GM21367 (cell line): ENCODE results near the gene KCTD1.
A peak's percentile ranks its signal among the peaks of the same experiment; 100 is the strongest.

Experiments
- ATAC-seq: cut with Tn5 transposase; IDR thresholded peaks from one replicate; pipeline ENCODE4 v1.9.1; 2021; ENCODE audit not compliant: unreplicated experiment

The KCTD1 gene

DNA sequence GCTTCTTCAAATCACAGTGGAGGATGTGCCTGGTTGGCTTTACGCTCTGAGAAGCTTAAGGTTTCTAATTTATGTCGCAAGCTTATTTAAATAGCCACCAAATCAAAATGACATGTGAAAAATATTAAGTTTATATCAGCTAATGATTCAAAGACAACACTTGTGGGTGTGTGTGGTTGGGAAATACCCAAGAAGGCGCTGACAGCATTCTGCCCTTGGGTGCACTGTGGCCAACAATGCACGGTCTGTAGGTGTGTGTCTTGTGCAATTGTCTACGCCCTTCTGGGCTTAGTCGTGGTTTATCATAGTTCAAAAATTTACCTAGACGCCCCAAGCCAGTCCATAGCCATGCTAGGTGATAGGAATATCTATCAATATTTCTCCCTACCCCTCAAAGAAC is 60.9 kb downstream of the KCTD1 start:
- ATAC-seq = peak; percentile 80

DNA sequence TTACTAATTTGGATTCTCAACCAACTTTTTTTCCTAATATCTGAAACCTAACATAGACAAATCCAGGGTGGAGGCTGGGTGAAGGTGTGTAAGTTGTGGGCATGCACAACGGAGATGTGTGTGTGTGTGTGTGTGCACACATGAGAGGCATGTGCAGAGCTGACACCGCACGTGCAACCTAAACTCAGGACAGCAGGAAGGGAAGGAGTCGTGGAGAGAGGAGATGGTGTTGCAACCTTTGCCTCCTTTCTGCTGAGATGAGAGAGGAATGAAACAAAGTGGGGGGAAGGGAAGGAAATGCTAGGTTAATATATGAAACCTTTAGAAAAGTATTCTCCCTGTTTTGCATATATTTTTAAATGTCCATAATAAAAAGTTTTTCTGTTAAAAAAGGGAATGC is 64.7 kb downstream of the KCTD1 start:
- ATAC-seq = no peak

- ATAC-seq = no peak
These were observed 65.8 kb downstream of the KCTD1 start for GRCh38 chr18:26482569-26482968.

DNA sequence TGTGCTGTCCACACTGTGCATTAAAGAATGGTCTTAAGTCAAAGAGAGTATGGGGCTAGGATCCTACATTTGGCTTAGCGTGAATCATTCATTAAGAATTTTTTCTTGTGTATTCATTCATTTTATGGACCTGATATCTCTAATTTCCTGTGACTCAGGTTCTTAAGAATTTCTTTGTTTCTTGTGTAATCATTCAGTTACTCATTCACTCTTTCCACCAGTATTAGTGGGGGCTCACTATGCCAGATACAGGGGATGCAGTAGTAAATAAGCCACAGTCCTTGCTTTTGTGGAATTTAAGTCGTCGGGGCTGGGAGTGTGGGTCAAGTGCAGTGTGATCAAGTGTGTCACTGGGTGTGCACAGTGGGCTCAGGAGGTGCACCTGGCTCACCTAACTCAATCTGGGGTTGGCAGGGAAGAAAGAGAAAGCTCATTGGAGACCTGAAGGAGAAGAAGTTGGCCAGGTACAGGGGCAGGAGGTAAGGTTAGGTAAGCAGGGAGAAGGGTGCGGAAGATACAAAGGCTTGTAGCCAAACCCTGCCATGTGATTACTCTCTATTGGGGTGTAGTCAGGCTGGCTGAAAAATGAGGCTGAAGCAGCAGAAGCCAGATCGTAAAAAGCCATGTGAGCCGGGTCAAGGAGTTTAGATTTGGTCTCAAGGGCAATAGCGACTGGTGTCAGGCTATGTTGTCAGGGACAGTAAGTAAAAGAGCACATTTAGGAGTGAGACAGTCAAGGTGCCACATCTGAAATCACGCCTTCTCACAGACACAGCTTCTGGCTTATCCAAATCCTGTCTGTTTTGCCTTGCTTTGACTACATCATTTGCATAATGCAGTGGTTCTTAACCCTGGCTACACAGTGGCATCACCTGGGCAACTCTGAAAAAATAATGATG is 67.2 kb downstream of the KCTD1 start:
- no peak for ATAC-seq

GRCh38 chr18:26479681-26480079 is 68.7 kb downstream of the KCTD1 start:
- no peak for ATAC-seq

DNA sequence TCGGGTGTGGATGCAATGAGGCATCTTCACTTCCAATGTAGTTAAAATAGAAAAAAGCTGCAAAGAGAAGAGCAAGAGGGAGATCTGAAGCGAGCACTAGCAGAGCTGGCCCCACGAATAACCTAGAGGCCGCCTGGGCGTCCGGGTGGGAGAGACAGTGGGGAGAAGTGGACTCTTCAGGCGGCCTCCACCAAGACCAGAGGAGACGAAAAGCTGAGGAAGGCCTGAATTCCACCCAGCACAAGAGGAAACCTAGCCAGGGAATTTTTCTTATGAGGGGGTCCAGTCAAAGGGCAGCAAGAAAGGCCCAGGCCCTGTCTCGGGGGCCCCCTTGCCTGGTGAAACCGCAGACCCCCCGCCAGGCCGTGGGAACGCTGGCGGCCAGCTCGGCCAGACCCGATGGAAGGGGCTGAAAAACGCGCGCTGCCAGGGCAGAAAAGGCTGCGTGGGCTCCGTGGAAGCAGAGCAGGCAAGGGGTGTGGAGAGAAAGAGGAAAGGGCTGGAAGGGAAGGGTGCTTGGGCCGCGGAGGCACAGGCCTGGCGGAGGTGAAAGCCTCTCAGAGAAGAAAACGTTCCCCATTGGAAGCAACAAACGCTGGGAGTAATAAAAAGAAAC is 69.2 kb downstream of the KCTD1 start:
- ATAC-seq = no peak

DNA sequence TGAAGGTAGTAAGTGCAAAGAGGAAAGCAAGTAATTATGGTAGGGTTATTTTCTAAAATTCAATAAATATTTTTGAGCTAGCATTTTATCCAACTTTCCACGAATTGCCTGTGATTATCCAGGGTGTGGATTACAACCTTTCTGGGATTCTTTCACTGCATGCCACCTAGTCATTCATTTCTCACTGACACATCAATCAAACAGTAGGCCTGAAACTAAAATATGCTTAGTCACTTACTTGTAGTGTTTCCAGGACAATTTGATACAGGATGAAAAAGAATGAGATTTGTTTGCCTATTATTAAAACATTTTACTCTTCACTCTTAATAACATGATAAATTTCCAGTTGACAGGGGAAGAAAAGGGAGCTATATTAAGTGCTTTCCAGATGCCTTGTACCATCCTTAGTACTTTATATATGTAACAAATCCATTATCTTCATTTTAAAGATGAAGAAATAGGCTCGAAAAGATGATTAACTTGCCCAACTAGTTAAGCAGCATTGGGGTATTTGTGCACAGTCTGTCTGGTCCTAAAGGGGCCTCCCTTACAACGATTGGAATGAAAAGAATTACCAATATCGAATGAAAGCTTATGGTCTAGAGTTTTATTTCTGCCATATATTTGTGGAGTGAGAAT is 70.4 kb downstream of the KCTD1 start:
- ATAC-seq = no peak

GRCh38 chr18:26476697-26477096 is 71.7 kb downstream of the KCTD1 start:
- no peak for ATAC-seq

DNA sequence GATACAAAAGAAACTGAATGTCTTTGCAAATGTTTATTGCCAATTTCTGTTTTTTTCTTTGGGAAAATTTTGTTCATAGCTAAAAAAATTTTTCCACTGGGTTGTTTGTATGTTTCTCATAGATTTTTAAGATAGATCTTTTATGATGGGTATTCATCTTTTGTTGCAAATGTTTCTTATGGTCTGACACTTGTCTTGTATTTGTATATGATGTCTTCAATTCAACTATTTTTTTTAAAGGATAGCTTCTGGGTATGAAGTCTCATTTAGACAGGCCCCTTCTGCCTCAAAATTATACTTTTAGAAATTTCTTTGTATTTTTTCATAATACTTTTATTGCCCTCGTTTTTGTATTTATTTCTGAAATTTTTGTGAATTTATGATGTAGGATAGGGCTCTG is 73.8 kb downstream of the KCTD1 start:
- ATAC-seq = no peak

DNA sequence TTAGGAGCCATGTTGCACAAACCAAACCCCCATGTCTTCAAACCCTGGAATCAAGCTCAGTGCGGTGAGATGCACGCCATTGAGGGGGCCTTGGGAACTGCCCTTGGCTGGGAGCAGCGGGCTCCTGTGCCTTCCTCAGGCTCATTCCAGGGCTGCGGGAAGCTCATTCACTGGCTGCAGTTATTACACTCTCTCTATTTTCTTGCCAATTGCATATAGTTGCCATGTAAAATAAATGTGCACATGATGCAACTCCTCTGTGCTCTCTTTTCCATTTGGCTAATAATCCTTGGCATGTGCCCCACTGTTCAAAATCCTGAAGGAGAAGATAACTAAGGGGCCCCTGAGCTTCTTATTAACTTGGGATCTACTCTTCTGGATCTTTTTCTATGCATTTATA is 74.7 kb downstream of the KCTD1 start:
- ATAC-seq = no peak

- ATAC-seq = no peak
These were observed 76.5 kb downstream of the KCTD1 start for GRCh38 chr18:26471826-26472225.

GRCh38 chr18:26471027-26471426 is 77.3 kb downstream of the KCTD1 start:
- no peak for ATAC-seq

DNA sequence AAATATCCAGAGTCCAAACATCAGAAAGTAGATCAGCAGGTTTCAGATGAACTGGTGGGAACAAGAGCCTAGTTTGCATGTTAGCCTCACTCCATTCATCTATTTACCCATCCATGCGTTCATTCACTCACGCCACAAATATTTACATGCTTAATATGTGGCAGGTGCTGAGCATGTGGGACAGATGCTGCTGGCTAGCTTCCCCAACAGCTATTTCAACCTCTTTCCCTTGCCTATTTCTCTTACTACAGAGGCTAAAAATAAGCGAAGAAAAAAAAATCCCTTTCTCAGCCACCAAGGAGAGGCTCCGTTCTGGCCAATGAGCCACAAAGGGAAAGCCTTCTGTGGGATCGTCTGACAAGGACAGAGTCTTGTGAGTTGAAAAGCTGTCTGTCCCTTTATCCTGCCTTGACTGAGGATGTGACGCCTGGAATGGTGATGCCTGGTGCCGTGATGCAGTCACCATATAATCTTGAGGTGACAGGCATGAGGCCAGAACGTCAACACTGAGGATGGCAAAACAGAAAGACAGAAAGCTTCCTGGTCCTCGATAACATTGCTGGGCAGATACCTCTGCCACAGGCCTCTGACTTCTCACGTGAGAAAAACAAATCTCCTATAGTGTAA is 78.2 kb downstream of the KCTD1 start:
- peak; percentile 92 for ATAC-seq

DNA sequence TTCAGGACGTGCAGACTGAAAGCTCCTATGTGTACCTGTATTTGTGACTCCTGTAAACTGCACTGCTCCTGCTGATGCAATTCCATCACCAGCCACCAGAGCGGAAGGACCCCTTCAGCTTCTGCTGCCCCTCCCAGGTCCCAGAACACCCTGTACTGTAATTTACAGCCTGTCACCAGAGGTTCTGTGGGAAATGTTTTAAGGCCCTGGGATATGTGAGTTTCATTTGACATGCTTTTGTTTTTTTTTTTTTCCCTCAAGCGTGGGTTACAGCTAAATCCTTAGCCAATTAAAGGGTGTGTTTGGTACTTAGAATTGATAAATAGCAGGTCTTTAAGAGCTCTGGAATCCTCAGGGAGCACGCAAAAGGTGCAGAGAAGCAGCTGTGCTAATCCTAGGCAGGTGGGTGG is 79.4 kb downstream of the KCTD1 start:
- ATAC-seq = peak; percentile 43

- no peak for ATAC-seq
These were observed 82.3 kb downstream of the KCTD1 start for GRCh38 chr18:26466026-26466425.

- ATAC-seq = no peak
These were observed 82.9 kb downstream of the KCTD1 start for GRCh38 chr18:26465431-26465830.

DNA sequence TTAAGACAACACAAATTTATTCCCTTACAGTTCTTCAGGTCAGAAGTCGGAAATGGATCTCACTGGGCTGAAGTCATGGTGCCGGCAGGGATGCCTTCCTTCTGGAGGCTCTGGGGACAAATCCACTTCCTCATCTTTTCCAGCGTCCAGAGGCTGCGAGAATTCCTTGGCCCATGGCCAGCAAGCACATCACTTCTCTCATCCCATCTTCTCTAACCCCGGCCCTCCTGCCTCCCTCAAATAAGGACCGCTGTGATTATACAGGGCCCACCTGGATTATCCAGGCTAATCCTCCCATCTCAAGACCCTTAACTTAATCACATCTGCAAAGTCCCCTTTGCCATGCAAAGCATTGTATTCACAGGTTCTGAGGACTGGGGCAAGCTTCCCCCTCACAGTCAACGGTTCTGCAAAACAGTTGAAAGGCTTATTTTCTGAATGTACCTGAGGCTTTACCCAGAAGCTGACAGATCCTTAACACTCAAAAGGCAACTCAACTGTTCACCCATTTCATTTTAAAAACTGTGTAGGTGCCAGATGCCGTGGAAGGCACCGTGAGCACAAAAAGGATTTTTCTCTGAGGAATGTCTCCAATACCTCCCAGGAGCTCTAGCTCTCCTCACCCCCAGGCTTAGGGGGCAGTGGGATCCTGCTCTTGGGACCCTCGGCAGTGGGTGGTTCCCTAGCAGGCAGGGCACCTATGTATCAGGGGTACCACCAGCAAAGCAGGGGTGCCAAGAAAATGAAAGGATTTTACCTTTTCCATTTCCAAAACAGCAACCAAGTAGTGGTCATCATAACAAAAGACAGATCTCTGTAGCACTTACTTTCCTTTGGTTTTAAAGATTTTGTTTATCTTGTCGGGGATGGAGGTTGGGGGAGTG is 84.0 kb downstream of the KCTD1 start:
- ATAC-seq = no peak

GRCh38 chr18:26462355-26462754 is 86.0 kb downstream of the KCTD1 start:
- ATAC-seq = no peak

DNA sequence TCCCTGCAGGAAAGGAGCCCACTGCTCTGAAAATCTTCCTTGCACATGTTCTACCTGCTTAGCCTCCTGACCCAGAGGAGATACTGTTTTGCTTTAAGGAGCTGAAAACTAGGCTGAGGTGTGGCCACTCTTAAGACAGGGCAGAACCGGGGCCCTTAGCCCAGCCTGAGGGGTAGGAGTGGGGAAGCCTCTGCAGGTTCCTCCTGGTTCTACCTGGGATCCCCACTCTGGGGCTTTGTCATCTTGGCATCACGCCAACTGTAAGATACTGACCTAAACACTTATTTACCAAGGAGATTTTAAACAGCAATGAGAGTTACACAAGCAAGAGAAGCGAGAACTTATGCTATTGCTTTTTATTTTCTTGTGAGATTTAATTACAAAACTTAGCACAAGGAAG is 86.9 kb downstream of the KCTD1 start:
- no peak for ATAC-seq

DNA sequence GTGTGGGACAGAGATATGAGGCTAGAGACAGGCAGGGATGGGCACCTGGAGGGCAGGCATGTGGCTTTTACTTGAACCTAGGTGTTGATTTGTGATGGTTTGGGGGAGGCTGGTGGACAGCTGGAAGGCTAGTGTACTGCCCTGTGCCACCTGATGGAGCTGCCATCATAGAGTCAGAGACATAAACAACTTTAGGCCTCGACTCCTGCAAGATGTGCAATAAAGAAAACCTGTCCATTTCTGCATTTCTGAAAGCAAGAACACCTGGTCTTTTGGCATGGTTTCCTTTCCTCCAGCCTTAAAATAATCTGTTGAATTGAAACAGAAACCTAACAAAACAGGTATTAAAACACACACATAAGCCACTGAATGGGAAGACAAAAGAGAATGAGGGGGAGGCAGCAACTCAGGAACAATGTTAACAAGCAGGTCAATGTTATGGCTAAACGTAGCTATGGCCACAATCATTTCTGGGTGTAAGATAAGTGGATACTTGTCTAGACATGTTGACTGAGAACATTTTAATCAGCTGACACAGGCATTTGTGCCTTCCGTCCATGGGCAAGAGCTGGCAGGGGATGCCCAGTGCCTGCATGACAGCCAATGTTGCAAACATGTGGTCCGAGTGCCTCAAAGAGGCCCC is 87.8 kb downstream of the KCTD1 start:
- ATAC-seq = peak; percentile 71
